Measurements from ENCODE around the gene CFAP69.
A peak's percentile ranks its signal among the peaks of the same experiment; 100 is the strongest.
"Not testable (repeated sequence)": the region's sequence is repeated elsewhere in the genome, so short reads cannot be mapped to it uniquely, and the experiment has no call there.

Gene CFAP69

DNA sequence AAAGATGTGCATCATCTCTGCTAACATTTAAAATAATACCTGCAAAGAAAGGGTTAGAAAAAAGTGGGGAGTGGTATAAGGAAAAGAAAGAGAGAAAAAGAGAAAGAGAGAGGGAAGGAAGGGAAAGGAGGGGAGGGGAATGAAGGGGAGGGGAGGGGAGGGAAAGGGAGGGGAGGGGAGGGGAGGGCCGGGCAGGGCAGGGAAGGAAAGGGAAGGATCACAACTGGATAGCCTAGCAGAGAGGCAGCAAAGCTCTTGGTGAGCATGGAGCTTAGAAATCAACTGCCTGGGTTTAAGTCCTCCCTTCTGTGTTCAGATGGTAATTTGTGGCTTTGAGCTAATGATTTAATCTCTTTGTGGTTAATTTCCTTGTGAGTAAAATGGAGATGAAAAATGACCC, 81.5 kb downstream of the CFAP69 start:
- H3K27ac ChIP-seq (ENCODE audit: low read depth, low read length) = no peak overlapping the region
- H3K4me3 ChIP-seq (ENCODE audit: low read depth in 1 of 2, low read length in 2 of 2) = no peak overlapping the region

DNA sequence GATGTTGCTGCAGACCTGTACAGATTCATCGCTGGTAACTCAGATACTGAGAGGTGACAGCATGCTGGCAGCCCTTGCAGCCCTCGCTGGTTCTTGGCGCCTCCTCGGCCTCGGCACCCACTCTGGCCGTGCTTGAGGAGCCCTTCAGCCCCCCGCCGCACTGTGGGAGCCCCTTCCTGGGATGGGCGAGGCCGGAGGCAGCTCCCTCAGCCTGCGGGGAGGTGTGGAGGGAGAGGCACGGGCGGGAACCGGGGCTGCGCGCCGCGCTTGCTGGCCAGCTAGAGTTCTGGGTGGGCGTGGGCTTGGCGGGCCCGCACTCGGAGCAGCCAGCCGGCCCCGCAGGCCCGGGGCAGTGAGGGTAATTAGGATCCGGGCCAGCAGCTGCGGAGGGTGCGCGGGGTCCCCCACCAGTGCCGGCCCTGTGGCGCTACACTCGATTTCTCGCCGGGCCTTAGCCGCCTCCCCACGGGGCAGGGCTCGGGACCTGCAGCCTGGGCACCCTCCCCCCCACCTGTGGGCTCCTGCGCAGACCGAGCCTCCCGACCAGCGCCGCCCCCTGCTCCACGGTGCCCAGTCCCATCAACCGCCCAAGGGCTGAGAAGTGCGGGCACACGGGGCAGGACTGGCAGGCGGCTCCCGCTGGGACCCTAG, 89.3 kb downstream of the CFAP69 start:
- no peak overlapping the region for H3K27ac ChIP-seq (ENCODE audit: low read depth, low read length)
- H3K9me3 ChIP-seq (ENCODE audit: control insufficient read depth in 1 of 2, low read length in 2 of 2) = no peaks in the 10 kb centered on the region
- no peaks in the 10 kb centered on the region for H3K4me1 ChIP-seq (ENCODE audit: control insufficient read depth in 1 of 2, insufficient read depth in 2 of 2, low read length in 2 of 2)
- H3K27me3 ChIP-seq (ENCODE audit: control insufficient read depth in 1 of 2, insufficient read depth in 2 of 2, low read length in 2 of 2) = no peaks in the 10 kb centered on the region
- no peak overlapping the region for H3K9ac ChIP-seq (ENCODE audit: low read depth in 1 of 2, low read length in 2 of 2)
- H3K36me3 ChIP-seq (ENCODE audit: control insufficient read depth in 1 of 2, insufficient read depth in 2 of 2, low read length in 2 of 2) = no peaks in the 10 kb centered on the region
- no peak overlapping the region for H3K4me3 ChIP-seq (ENCODE audit: low read depth in 1 of 2, low read length in 2 of 2)

More for the DNA sequence above, 81.5 kb downstream of the CFAP69 start:
- Histone ChIP-seq H3K36me3 (ENCODE audit: control insufficient read depth in 1 of 2, insufficient read depth in 2 of 2, low read length in 2 of 2) (no peaks in the 10 kb centered on the region), H3K27me3 (ENCODE audit: control insufficient read depth in 1 of 2, insufficient read depth in 2 of 2, low read length in 2 of 2) (peaks cover 10 to 11% of the 10 kb centered on the region in 2 donors), H3K9me3 (ENCODE audit: control insufficient read depth in 1 of 2, low read length in 2 of 2) (no peaks in the 10 kb centered on the region), H3K9ac (ENCODE audit: low read depth in 1 of 2, low read length in 2 of 2) (no peak overlapping the region), H3K4me1 (ENCODE audit: control insufficient read depth in 1 of 2, insufficient read depth in 2 of 2, low read length in 2 of 2) (no peaks in the 10 kb centered on the region)

DNA sequence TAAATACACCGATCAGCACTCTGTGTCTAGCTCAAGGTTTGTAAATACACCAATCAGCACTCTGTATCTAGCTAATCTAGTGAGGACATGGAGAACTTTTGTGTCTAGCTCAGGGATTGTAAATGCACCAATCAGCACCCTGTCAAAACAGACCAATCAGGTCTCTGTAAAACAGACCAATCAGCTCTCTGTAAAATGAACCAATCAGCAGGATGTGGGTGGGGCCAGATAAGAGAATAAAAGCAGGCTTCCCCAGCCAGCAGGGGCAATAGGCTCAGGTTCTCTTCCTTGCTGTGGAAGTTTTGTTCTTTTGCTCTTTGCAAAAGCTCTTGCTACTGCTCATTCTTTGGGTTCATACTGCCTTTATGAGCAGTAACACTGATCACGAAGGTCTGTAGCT, 90.0 kb downstream of the CFAP69 start:
- not testable (repeated sequence) for H3K9ac ChIP-seq (ENCODE audit: low read depth in 1 of 2, low read length in 2 of 2); H3K27me3 ChIP-seq (ENCODE audit: control insufficient read depth in 1 of 2, insufficient read depth in 2 of 2, low read length in 2 of 2); H3K36me3 ChIP-seq (ENCODE audit: control insufficient read depth in 1 of 2, insufficient read depth in 2 of 2, low read length in 2 of 2); H3K4me1 ChIP-seq (ENCODE audit: control insufficient read depth in 1 of 2, insufficient read depth in 2 of 2, low read length in 2 of 2); H3K4me3 ChIP-seq (ENCODE audit: low read depth in 1 of 2, low read length in 2 of 2); H3K9me3 ChIP-seq (ENCODE audit: control insufficient read depth in 1 of 2, low read length in 2 of 2); H3K27ac ChIP-seq (ENCODE audit: low read depth, low read length)

DNA sequence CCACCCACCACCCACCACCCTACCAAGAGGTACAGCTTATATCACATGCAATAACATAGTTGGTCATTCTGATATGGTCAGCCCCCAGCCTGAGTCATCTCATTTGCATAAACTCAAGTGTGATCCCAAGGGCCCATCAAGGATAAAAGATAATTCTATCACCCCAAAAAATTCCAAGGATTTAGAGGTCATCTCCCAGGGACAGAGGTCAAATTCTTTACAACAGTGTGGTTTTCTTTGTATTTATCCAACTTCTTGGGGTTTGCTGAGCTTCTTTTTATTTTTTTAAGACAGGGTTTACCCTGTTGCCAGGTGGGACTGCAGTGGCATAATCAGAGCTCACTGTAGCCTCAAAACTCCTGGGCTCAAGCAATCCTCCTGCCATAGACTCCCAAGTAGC, 92.1 kb downstream of the CFAP69 start:
- Histone ChIP-seq H3K9me3 (ENCODE audit: control insufficient read depth in 1 of 2, low read length in 2 of 2) (no peaks in the 10 kb centered on the region), H3K9ac (ENCODE audit: low read depth in 1 of 2, low read length in 2 of 2) (no peak overlapping the region), H3K4me3 (ENCODE audit: low read depth in 1 of 2, low read length in 2 of 2) (no peak overlapping the region), H3K27me3 (ENCODE audit: control insufficient read depth in 1 of 2, insufficient read depth in 2 of 2, low read length in 2 of 2) (no peaks in the 10 kb centered on the region), H3K4me1 (ENCODE audit: control insufficient read depth in 1 of 2, insufficient read depth in 2 of 2, low read length in 2 of 2) (no peaks in the 10 kb centered on the region), H3K27ac (ENCODE audit: low read depth, low read length) (no peak overlapping the region), H3K36me3 (ENCODE audit: control insufficient read depth in 1 of 2, insufficient read depth in 2 of 2, low read length in 2 of 2) (no peaks in the 10 kb centered on the region)

DNA sequence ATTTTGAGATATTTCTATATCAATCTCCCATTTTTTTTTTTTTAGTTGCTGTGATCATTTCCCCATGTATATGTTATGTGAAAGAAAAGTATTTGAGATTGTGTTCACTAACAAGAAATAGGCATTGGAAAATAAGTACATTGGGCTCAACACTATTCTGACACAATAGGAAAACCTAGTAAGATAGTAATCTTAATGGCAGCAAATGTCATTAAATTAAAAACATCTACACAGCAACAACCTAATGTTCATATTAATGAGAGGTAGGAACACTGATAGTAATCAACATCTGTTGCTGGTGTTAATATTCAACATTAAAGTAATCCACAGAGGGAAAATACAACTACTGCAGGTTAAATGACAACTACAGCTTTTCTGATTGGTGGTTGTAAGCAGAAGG, 100.0 kb downstream of the CFAP69 start:
- Histone ChIP-seq H3K9ac (ENCODE audit: low read depth in 1 of 2, low read length in 2 of 2) (no peak overlapping the region), H3K27me3 (ENCODE audit: control insufficient read depth in 1 of 2, insufficient read depth in 2 of 2, low read length in 2 of 2) (no peaks in the 10 kb centered on the region), H3K9me3 (ENCODE audit: control insufficient read depth in 1 of 2, low read length in 2 of 2) (no peaks in the 10 kb centered on the region), H3K4me1 (ENCODE audit: control insufficient read depth in 1 of 2, insufficient read depth in 2 of 2, low read length in 2 of 2) (peaks cover 12 to 18% of the 10 kb centered on the region in 2 donors), H3K4me3 (ENCODE audit: low read depth in 1 of 2, low read length in 2 of 2) (peak overlapping the region; percentile 81 to 83), H3K27ac (ENCODE audit: low read depth, low read length) (no peak overlapping the region), H3K36me3 (ENCODE audit: control insufficient read depth in 1 of 2, insufficient read depth in 2 of 2, low read length in 2 of 2) (no peaks in the 10 kb centered on the region)

DNA sequence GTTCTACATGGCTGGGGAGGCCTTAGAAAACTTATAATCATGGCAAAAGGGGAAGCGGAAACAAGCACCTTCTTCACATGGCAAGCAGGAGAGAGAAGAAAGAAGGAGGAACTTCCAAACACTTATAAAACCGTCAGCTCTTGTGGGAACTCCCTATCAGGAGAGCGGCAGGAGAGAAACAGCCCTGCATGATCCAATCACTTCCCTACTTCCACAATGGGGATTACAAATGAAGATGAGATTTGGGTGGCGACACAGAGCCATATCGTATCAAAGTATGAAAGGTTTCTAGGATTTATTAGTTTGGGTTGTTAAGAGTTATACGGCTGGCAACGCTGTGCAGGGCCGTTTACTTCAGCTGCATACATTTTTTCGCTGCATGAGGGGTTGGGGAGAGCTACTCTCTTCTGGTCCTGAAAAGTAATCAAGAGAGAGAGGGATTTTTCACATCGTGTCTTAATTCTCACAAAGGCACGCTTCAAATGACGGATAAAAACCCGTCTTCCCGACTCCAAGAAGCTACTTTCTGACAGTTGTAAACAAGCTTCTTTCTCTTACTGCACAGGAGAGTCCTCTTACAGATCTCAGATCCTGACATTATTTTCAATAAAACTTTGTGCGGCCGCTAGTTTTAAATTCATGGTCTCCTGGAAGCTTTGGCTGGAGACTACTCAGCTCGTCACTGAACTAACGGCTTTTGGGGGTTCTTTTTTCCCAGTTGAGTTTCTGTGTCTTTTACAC, 100.8 kb downstream of the CFAP69 start:
- Histone ChIP-seq H3K9me3 (ENCODE audit: control insufficient read depth in 1 of 2, low read length in 2 of 2) (no peaks in the 10 kb centered on the region), H3K4me1 (ENCODE audit: control insufficient read depth in 1 of 2, insufficient read depth in 2 of 2, low read length in 2 of 2) (peaks cover 12 to 18% of the 10 kb centered on the region in 2 donors), H3K27me3 (ENCODE audit: control insufficient read depth in 1 of 2, insufficient read depth in 2 of 2, low read length in 2 of 2) (no peaks in the 10 kb centered on the region)

DNA sequence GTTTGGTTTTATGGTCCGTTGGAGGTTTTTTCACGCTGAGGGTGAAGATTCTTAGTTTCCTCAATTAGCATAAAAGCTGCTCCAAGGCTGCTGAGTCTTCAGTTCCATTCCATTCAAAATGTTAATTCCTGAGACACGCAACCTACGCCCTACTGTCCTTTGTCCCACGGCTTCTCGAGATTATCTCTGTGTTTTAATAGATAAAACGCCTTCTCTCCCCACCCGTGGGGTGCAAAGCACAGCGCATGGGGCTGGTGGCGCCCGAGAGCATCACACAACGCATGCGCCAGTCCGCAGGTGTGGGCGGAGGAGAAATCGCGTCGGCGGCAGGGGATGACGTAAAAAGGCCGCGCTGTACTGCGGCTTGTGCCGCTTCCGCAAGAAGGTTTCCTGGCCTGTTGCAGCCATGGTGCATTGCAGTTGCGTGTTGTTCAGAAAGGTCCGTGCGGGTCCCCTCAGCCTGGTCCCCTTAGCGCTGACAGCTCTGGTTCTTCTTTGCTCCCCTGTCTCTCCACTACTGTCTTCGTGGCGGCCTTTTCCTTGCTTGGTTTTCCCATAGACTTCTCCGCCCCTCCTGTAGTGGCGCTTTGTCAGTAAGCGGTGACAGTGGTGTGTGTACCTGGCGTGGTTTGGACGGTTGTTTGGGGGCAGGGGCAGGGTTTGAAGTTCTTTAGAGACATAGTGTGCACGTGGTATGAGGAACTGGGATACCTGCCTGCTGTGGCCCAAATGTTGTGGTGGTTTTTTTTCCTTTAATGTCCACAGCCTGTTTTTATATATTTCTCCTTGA, 101.6 kb downstream of the CFAP69 start, which contains the start of gene GTPBP10:
Gene GTPBP10 (plus strand): TSS at position 381 of the 790 bp plus-strand sequence. CDS start 26 bp downstream, at position 407.
- Histone ChIP-seq H3K4me1 (ENCODE audit: control insufficient read depth in 1 of 2, insufficient read depth in 2 of 2, low read length in 2 of 2) (peaks cover 12 to 18% of the 10 kb centered on the region in 2 donors), H3K9me3 (ENCODE audit: control insufficient read depth in 1 of 2, low read length in 2 of 2) (no peaks in the 10 kb centered on the region), H3K4me3 (ENCODE audit: low read depth in 1 of 2, low read length in 2 of 2) (peak within 1 kb of the TSS; percentile 81 to 83), H3K27me3 (ENCODE audit: control insufficient read depth in 1 of 2, insufficient read depth in 2 of 2, low read length in 2 of 2) (no peaks in the 10 kb centered on the region), H3K36me3 (ENCODE audit: control insufficient read depth in 1 of 2, insufficient read depth in 2 of 2, low read length in 2 of 2) (no peaks in the 10 kb centered on the region), H3K9ac (ENCODE audit: low read depth in 1 of 2, low read length in 2 of 2) (peak within 1 kb of the TSS; percentile 67 to 79), H3K27ac (ENCODE audit: low read depth, low read length) (peak within 1 kb of the TSS; percentile 58)

More for the DNA sequence above, 100.8 kb downstream of the CFAP69 start:
- Histone ChIP-seq H3K4me3 (ENCODE audit: low read depth in 1 of 2, low read length in 2 of 2) (peak overlapping the region; percentile 81 to 83), H3K27ac (ENCODE audit: low read depth, low read length) (peak overlapping the region; percentile 54), H3K36me3 (ENCODE audit: control insufficient read depth in 1 of 2, insufficient read depth in 2 of 2, low read length in 2 of 2) (no peaks in the 10 kb centered on the region), H3K9ac (ENCODE audit: low read depth in 1 of 2, low read length in 2 of 2) (peak overlapping the region; percentile 67 to 79)

DNA sequence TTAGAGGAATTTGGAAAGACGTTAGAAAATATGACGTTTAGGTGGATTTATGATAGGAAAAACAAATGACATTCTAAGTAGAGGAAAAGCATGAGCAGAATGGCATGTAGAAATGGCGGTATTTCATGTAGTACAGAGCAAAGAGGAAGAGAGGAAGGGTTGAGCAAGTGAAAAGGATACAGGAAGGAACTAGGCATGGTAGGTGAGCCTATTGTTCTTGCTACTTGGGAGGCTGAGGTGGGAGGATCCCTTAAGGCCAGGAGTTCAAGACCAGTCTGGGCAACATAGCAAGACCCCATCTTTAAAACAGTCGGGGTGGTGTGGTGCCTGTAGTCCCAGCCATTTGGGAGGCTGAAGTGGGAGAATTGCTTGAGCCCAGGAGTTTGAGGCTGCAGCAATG, 102.8 kb downstream of the CFAP69 start:
- peak overlapping the region; percentile 81 to 83 for H3K4me3 ChIP-seq (ENCODE audit: low read depth in 1 of 2, low read length in 2 of 2)

DNA sequence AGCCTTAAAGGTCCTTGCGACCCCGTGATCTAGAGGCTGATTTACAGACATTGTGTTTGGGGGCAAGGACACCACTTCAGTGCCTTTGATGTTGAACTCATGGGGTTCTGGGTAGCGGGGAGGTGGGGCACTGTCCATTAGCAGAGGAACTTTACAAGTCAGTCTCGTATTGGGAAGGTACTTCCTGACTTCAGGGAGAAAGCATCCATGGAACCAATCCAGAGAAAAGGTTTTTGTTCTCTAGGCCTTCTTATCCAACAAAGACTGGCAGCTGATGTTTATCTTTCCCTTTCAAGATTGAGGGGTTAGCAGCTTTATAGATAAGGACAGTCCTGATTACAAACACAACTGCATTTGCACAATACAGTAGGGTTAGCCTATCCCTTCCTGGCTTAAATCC, 104.3 kb downstream of the CFAP69 start:
- Histone ChIP-seq H3K36me3 (ENCODE audit: control insufficient read depth in 1 of 2, insufficient read depth in 2 of 2, low read length in 2 of 2) (peaks cover 0 to 5% of the 10 kb centered on the region in 2 donors), H3K4me3 (ENCODE audit: low read depth in 1 of 2, low read length in 2 of 2) (no peak overlapping the region), H3K27me3 (ENCODE audit: control insufficient read depth in 1 of 2, insufficient read depth in 2 of 2, low read length in 2 of 2) (no peaks in the 10 kb centered on the region), H3K27ac (ENCODE audit: low read depth, low read length) (no peak overlapping the region), H3K9ac (ENCODE audit: low read depth in 1 of 2, low read length in 2 of 2) (no peak overlapping the region), H3K4me1 (ENCODE audit: control insufficient read depth in 1 of 2, insufficient read depth in 2 of 2, low read length in 2 of 2) (peaks cover 12 to 18% of the 10 kb centered on the region in 2 donors), H3K9me3 (ENCODE audit: control insufficient read depth in 1 of 2, low read length in 2 of 2) (no peaks in the 10 kb centered on the region)

More for the DNA sequence above, 102.8 kb downstream of the CFAP69 start:
- Histone ChIP-seq H3K9me3 (ENCODE audit: control insufficient read depth in 1 of 2, low read length in 2 of 2) (no peaks in the 10 kb centered on the region), H3K4me1 (ENCODE audit: control insufficient read depth in 1 of 2, insufficient read depth in 2 of 2, low read length in 2 of 2) (peaks cover 12 to 18% of the 10 kb centered on the region in 2 donors), H3K9ac (ENCODE audit: low read depth in 1 of 2, low read length in 2 of 2) (peak overlapping the region in 1 of 2 donors; percentile 79), H3K36me3 (ENCODE audit: control insufficient read depth in 1 of 2, insufficient read depth in 2 of 2, low read length in 2 of 2) (no peaks in the 10 kb centered on the region), H3K27ac (ENCODE audit: low read depth, low read length) (no peak overlapping the region), H3K27me3 (ENCODE audit: control insufficient read depth in 1 of 2, insufficient read depth in 2 of 2, low read length in 2 of 2) (no peaks in the 10 kb centered on the region)

DNA sequence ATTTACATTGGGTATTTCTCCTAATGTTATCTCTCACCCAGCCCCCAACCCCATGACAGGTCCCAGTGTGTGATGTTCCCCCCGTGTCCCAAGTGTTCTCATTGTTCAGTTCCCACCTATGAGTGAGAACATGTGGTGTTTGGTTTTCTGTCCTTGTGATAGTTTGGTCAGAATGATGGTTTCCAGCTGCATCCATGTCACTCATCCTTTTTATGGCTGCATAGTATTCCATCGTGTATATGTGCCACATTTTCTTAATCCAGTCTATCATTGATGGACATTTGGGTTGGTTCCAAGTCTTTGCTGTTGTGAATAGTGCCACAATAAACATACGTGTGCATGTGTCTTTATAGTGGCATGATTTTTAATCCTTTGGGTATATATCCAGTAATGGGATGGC, 105.1 kb downstream of the CFAP69 start:
- H3K27me3 ChIP-seq (ENCODE audit: control insufficient read depth in 1 of 2, insufficient read depth in 2 of 2, low read length in 2 of 2); H3K9me3 ChIP-seq (ENCODE audit: control insufficient read depth in 1 of 2, low read length in 2 of 2); H3K27ac ChIP-seq (ENCODE audit: low read depth, low read length); H3K4me3 ChIP-seq (ENCODE audit: low read depth in 1 of 2, low read length in 2 of 2); H3K9ac ChIP-seq (ENCODE audit: low read depth in 1 of 2, low read length in 2 of 2): not testable (repeated sequence)
- Histone ChIP-seq H3K4me1 (ENCODE audit: control insufficient read depth in 1 of 2, insufficient read depth in 2 of 2, low read length in 2 of 2) (peaks cover 12 to 18% of the 10 kb centered on the region in 2 donors), H3K36me3 (ENCODE audit: control insufficient read depth in 1 of 2, insufficient read depth in 2 of 2, low read length in 2 of 2) (peaks cover 0 to 11% of the 10 kb centered on the region in 2 donors)

Data from duodenal mucosa (tissue), 2 donors.